HCT116 (cell line): ENCODE results near the gene DHRS13. TPM values are rescaled to one million over a fixed set of nuclear protein-coding genes. Genes with fewer than 3 reads are reported as not detected.

Experiments
- ATAC-seq: fragments of 200-7000 bp; cut with Tn5 transposase; 2 replicates; pipeline ENCODE4 v1.9.1; 2020; ENCODE audit warnings: mild to moderate bottlenecking, moderate library complexity
- BruUV-seq: library from RNA; stranded (reverse); fragments of 400-500 nt; replicated peaks from 2 replicates; lab custom pipeline; 2021; lab: Mats Ljungman, UMichigan
- CTCF ChIA-PET: fragments of 300-600 bp; sonication (Branson Sonifier 250); formaldehyde crosslinking; loops from one replicate; lab custom pipeline; 2021; ENCODE audit warnings: antibody characterized with exemption; lab: Charles Lee
- POLR2A ChIA-PET: fragments of 300-600, 350-600 bp; sonication (Branson Sonifier 250); formaldehyde crosslinking; loops from one replicate; lab custom pipeline; 2021; ENCODE audit warnings: antibody characterized with exemption; lab: Charles Lee
- RAD21 ChIA-PET, 2 experiments: fragments of 300-600 bp; sonication (Branson Sonifier 250); formaldehyde crosslinking; loops; one replicate each; lab custom pipeline; 2023; ENCODE audit warnings: low total read pairs in 2 of 2; ENCODE audit not compliant: uncharacterized antibody in 2 of 2, unreplicated experiment in 2 of 2, low non-redundant PET in 1 of 2; lab: Charles Lee
- DNase-seq: peaks from one replicate; pipeline ENCODE4 v3.0.0-alpha.2; 2010; ENCODE audit warnings: low read depth, low spot score
- H2AFZ ChIP-seq: fragments of 200-600 bp; shearing (Covaris generic), sonication (generic); 2 replicates; pipeline ENCODE4 v1.6.1; 2017; ENCODE audit warnings: low read depth, mixed run types, mixed read lengths, antibody characterized with exemption, low read length; ENCODE audit not compliant: poor library complexity, severe bottlenecking
- H3K27ac ChIP-seq: 2 replicates; pipeline ENCODE4 v1.5.1; 2012; ENCODE audit warnings: low read depth, low read length
- H3K27me3 ChIP-seq: fragments of 200-600 bp; sonication (generic); 2 replicates; pipeline ENCODE4 v1.6.1; 2016; ENCODE audit warnings: mixed run types, low read length, mixed read lengths; ENCODE audit not compliant: insufficient read depth
- H3K36me3 ChIP-seq, 2 experiments: fragments of 200-500 bp in 1 of 2; fragments of 200-600 bp in 1 of 2; sonication (Bioruptor generic) in 1 of 2; sonication (generic) in 1 of 2; 2 replicates each; pipeline versions ENCODE4 v1.5.1 to v1.6.1; 2014 to 2016; ENCODE audit warnings: low read length in 2 of 2, inconsistent platforms in 1 of 2, mixed read lengths in 1 of 2, mixed run types in 1 of 2; ENCODE audit not compliant: insufficient read depth in 2 of 2, control insufficient read depth in 1 of 2
- H3K4me1 ChIP-seq, 2 experiments: fragments of 200-600 bp in 1 of 2; sonication (generic) in 1 of 2; 2 replicates each; pipeline versions ENCODE4 v1.5.1 to v1.6.1; 2012 to 2017; ENCODE audit warnings: low read length in 2 of 2, inconsistent platforms in 1 of 2, mild to moderate bottlenecking in 1 of 2, mixed read lengths in 1 of 2, mixed run types in 1 of 2, moderate library complexity in 1 of 2; ENCODE audit not compliant: insufficient read depth in 2 of 2, control insufficient read depth in 1 of 2
- H3K4me2 ChIP-seq: fragments of 200-600 bp; sonication (generic); 2 replicates; pipeline ENCODE4 v1.6.1; 2017; ENCODE audit warnings: mixed run types, low read length, mixed read lengths
- H3K4me3 ChIP-seq, 2 experiments: fragments of 200-600 bp in 1 of 2; sonication (generic) in 1 of 2; replicated peaks in 1 of 2; 2 replicates each; pipeline ENCODE4 v1.5.1; 2011 to 2016; ENCODE audit warnings: low read length in 2 of 2, control low read depth in 1 of 2, low read depth in 1 of 2, mild to moderate bottlenecking in 1 of 2, mixed read lengths in 1 of 2, mixed run types in 1 of 2
- H3K79me2 ChIP-seq: fragments of 200-600 bp; sonication (generic); 2 replicates; pipeline ENCODE4 v1.6.1; 2017; ENCODE audit warnings: mild to moderate bottlenecking, mixed run types, low read length, moderate library complexity, mixed read lengths; ENCODE audit not compliant: insufficient read depth
- H3K9ac ChIP-seq: fragments of 200-600 bp; sonication (generic); 2 replicates; pipeline ENCODE4 v1.6.1; 2016; ENCODE audit warnings: low read length, mixed read lengths
- H3K9me2 ChIP-seq: fragments of 200-600 bp; sonication (generic), shearing (Covaris generic); 2 replicates; pipeline ENCODE4 v1.6.1; 2017; ENCODE audit warnings: mixed run types, mild to moderate bottlenecking, moderate library complexity; ENCODE audit not compliant: insufficient read depth
- H3K9me3 ChIP-seq, 2 experiments: fragments of 200-500 bp in 1 of 2; fragments of 200-600 bp in 1 of 2; sonication (Bioruptor generic) in 1 of 2; sonication (generic) in 1 of 2; 2 replicates each; pipeline ENCODE4 v1.6.1; 2014 to 2017; ENCODE audit warnings: low read length in 2 of 2, mixed read lengths in 2 of 2, inconsistent platforms in 1 of 2, low read depth in 1 of 2, mild to moderate bottlenecking in 1 of 2, mixed run types in 1 of 2, moderate library complexity in 1 of 2; ENCODE audit not compliant: control insufficient read depth in 1 of 2, insufficient read depth in 1 of 2
- H4K20me1 ChIP-seq: fragments of 200-600 bp; sonication (generic), shearing (Covaris generic); 2 replicates; pipeline ENCODE4 v1.6.1; 2017; ENCODE audit warnings: mixed run types, mild to moderate bottlenecking, moderate library complexity; ENCODE audit not compliant: insufficient read depth
- ATF3 ChIP-seq: IDR thresholded peaks from 2 replicates; pipeline ENCODE4 v1.6.1; 2012
- CTCF ChIP-seq, 3 experiments: fragments of 200-600 bp in 1 of 3; sonication (generic) in 1 of 3; IDR thresholded peaks in 2 of 3; conservative IDR thresholded peaks in 1 of 3; 2 replicates each; pipeline ENCODE4 v1.5.1; 2012 to 2017; ENCODE audit warnings: low read depth in 2 of 3, low read length in 2 of 3, antibody characterized with exemption in 1 of 3, borderline replicate concordance in 1 of 3, control low read depth in 1 of 3, mild to moderate bottlenecking in 1 of 3, mixed read lengths in 1 of 3, mixed run types in 1 of 3, moderate library complexity in 1 of 3; ENCODE audit not compliant: insufficient read depth in 1 of 3
- FOSL1 ChIP-seq: IDR thresholded peaks from 2 replicates; pipeline ENCODE4 v1.6.1; 2012; ENCODE audit warnings: low read depth
- JUND ChIP-seq: IDR thresholded peaks from 2 replicates; pipeline ENCODE4 v1.6.1; 2012
- POLR2AphosphoS5 ChIP-seq: IDR thresholded peaks from 2 replicates; pipeline ENCODE4 v1.6.1; 2011; ENCODE audit warnings: mild to moderate bottlenecking, low read depth, low read length, moderate library complexity
- SIN3A ChIP-seq: IDR thresholded peaks from 2 replicates; pipeline ENCODE4 v1.6.1; 2012; ENCODE audit warnings: low read depth
- ZBTB33 ChIP-seq: IDR thresholded peaks from 2 replicates; pipeline ENCODE4 v1.6.1; 2011; ENCODE audit warnings: mild to moderate bottlenecking, low read length, moderate library complexity; ENCODE audit not compliant: insufficient replicate concordance; ENCODE audit errors: extremely low read depth
- intact Hi-C: fragments of 100-400 bp; cut with micrococcal nuclease; formaldehyde crosslinking; loops from 2 replicates; pipeline ENCODE4 v1.10.0; 2022
- total RNA-seq: library from RNA; stranded (reverse); gene quantifications from one replicate; pipeline ENCODE4 v1.2.1, GENCODE V29; 2021; ENCODE audit not compliant: unreplicated experiment
- TF ChIP-seq, protein P1 (sequence below): IDR thresholded peaks from 2 replicates; pipeline ENCODE4 v1.6.1; 2012; ENCODE audit warnings: low read depth

Gene DHRS13
- total RNA-seq, 1 experiment from 2014 or later: 13.5 TPM

- TF ChIP-seq, protein P1, sequence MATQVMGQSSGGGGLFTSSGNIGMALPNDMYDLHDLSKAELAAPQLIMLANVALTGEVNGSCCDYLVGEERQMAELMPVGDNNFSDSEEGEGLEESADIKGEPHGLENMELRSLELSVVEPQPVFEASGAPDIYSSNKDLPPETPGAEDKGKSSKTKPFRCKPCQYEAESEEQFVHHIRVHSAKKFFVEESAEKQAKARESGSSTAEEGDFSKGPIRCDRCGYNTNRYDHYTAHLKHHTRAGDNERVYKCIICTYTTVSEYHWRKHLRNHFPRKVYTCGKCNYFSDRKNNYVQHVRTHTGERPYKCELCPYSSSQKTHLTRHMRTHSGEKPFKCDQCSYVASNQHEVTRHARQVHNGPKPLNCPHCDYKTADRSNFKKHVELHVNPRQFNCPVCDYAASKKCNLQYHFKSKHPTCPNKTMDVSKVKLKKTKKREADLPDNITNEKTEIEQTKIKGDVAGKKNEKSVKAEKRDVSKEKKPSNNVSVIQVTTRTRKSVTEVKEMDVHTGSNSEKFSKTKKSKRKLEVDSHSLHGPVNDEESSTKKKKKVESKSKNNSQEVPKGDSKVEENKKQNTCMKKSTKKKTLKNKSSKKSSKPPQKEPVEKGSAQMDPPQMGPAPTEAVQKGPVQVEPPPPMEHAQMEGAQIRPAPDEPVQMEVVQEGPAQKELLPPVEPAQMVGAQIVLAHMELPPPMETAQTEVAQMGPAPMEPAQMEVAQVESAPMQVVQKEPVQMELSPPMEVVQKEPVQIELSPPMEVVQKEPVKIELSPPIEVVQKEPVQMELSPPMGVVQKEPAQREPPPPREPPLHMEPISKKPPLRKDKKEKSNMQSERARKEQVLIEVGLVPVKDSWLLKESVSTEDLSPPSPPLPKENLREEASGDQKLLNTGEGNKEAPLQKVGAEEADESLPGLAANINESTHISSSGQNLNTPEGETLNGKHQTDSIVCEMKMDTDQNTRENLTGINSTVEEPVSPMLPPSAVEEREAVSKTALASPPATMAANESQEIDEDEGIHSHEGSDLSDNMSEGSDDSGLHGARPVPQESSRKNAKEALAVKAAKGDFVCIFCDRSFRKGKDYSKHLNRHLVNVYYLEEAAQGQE: no peak
- TF ChIP-seq ZBTB33: no peak
- TF ChIP-seq, all 23 proteins: peak for 0
Observed at GRCh38 chr17:28906706-28907438, 4.0 kb upstream of the DHRS13 start (continued).

DNA sequence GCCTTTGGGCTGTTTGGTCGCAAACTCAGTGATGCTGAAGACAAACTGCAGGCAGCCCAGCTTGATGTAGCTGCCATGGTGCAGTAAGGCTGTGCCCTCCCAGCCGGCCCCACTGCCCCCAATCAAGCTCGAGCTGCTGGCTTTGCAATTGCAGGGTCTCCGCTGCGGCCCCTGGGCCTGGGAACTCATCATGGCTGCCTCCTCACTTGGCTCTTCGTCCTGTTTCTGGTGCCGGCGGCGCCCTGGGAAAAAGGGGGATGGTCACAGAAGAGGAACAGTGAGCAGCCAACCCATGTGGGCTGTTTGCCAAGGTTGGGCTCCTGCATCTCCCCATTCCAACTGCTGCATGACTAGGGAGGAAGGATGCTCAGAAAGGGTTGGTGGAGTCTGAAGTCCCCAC, 3.4 kb upstream of the DHRS13 start:
- H3K9me2 ChIP-seq: no peaks in the 10 kb centered on the region
- H3K9me3 ChIP-seq: no peaks in the 10 kb centered on the region
- RAD21 ChIA-PET: no interaction called here
- ATAC-seq (no peak), DNase-seq (no peak)
- H3K79me2 ChIP-seq: no peaks in the 10 kb centered on the region
- H3K9ac ChIP-seq: no peak overlapping the region
- no peak overlapping the region for H2AFZ ChIP-seq
- H4K20me1 ChIP-seq: no peaks in the 10 kb centered on the region
- CTCF ChIA-PET: interaction anchor here (1.8 kb wide), 1 partner anchor 12 kb away, joined by 4 read pairs; no protein-coding TSS in a partner anchor
- H3K27ac ChIP-seq: no peak overlapping the region
- intact Hi-C loops: loop anchor here (10.0 kb wide), 1 partner anchor 261 kb away; the partner anchor contains the start of gene BLTP2
- POLR2A ChIA-PET: no interaction called here
- TF ChIP-seq FOSL1: no peak
- TF ChIP-seq, protein P1: no peak
- TF ChIP-seq POLR2AphosphoS5: no peak
- no peak for TF ChIP-seq JUND
- TF ChIP-seq ATF3: no peak
- no peak for TF ChIP-seq SIN3A
- no peak for TF ChIP-seq CTCF (IDR thresholded peaks at IDR 0.05 in 2 of 3, conservative IDR thresholded peaks at IDR 0.05 in 1 of 3; ENCODE audit: borderline replicate concordance in 1 of 3, insufficient read depth in 1 of 3, low read depth in 2 of 3, low read length in 2 of 3)
- no peaks in the 10 kb centered on the region for H3K27me3 ChIP-seq
- no TSS peak for BruUV-seq
- H3K4me1 ChIP-seq: peaks cover 7 to 16% of the 10 kb centered on the region in 2 experiments; a peak in 3 of 4 replicates
- no peak overlapping the region for H3K4me2 ChIP-seq
- H3K36me3 ChIP-seq: peaks cover 31 to 39% of the 10 kb centered on the region in 2 experiments; a peak in 3 of 4 replicates
- no peak overlapping the region for H3K4me3 ChIP-seq
